ENCODE results near the gene SAMD14. TPM values are rescaled to one million over a fixed set of nuclear protein-coding genes. Genes with fewer than 3 reads are reported as not detected.

SAMD14 gene
- polyA plus RNA-seq, 1 donor: 5.7 TPM

DNA sequence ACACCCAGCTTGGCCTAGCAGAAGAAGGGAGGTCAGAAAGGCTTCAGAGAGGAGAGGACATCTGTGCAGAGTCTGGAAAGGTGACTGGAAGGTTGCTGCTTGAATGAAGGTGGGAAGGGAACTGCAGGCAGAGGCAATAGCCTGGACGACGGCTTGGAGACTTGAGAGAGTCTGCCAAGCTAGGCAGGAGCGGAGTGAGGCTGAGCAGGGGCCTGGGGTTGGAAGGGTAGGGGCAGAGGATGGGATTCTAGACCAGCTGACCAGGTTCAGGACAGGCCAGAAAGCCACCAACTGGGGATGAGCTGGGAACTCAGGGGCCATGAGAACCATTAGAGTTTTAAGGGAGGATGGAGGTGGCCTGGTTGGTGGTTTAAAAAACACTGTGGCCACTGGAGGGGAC lies 35.5 kb upstream of the SAMD14 start:
- Histone ChIP-seq H3K27ac (ENCODE audit: low read length) (no peak overlapping the region), H3K4me3 (ENCODE audit: low read length) (no peak overlapping the region), H3K27me3 (ENCODE audit: control insufficient read depth, insufficient read depth, low read length) (no peaks in the 10 kb centered on the region), H3K4me1 (ENCODE audit: control insufficient read depth, insufficient read depth, low read length) (peaks cover 6% of the 10 kb centered on the region), H3K36me3 (ENCODE audit: control insufficient read depth, insufficient read depth, low read length) (no peaks in the 10 kb centered on the region), H3K9me3 (ENCODE audit: control insufficient read depth, low read depth, low read length) (no peaks in the 10 kb centered on the region)
- DNase-seq: no peak
- WGBS (ENCODE audit: insufficient coverage, low lambda C conversion rate): no CpG with 5 or more reads among the region's 3 CpGs

DNA sequence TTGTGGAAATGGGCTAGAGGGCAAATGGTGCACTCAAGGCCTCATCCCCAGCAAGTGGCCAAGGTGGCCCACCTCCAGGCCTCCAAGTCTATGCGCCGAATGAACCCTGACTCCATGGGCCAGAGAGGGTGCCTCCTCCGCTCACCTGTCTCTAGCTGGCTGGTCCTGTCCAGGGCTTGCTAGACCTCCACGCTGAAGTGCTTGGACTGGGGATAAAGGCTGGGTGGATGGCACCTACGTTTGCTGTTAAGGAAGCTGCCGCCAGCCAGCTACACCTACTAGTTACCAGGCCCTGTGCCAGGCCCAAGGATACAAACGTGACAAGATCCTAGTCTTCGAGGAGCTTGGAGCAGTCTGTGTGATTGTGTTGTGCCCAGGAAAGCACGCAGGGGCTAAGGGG lies 35.1 kb upstream of the SAMD14 start:
- Histone ChIP-seq H3K36me3 (ENCODE audit: control insufficient read depth, insufficient read depth, low read length) (no peaks in the 10 kb centered on the region), H3K27me3 (ENCODE audit: control insufficient read depth, insufficient read depth, low read length) (no peaks in the 10 kb centered on the region), H3K4me3 (ENCODE audit: low read length) (no peak overlapping the region), H3K27ac (ENCODE audit: low read length) (no peak overlapping the region), H3K4me1 (ENCODE audit: control insufficient read depth, insufficient read depth, low read length) (peaks cover 6% of the 10 kb centered on the region), H3K9me3 (ENCODE audit: control insufficient read depth, low read depth, low read length) (no peaks in the 10 kb centered on the region)
- DNase-seq: no peak
- WGBS (ENCODE audit: insufficient coverage, low lambda C conversion rate): no CpG with 5 or more reads among the region's 9 CpGs

DNA sequence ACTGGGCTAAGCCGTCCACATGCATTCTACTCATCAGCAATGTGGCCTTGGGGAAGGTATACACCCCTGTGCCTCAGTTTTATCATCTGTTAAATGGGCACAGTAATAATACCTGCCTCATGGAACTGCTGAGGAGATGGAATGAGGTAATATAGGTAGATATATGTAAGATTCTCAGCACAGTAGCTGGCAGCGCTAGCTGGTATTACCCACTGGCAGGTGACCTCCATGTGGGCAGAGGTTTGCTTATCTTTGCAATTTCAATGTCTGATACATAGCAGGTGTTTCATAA lies 34.7 kb upstream of the SAMD14 start:
- Histone ChIP-seq H3K4me3 (ENCODE audit: low read length) (no peak overlapping the region), H3K27ac (ENCODE audit: low read length) (no peak overlapping the region), H3K4me1 (ENCODE audit: control insufficient read depth, insufficient read depth, low read length) (peaks cover 6% of the 10 kb centered on the region), H3K27me3 (ENCODE audit: control insufficient read depth, insufficient read depth, low read length) (no peaks in the 10 kb centered on the region), H3K9me3 (ENCODE audit: control insufficient read depth, low read depth, low read length) (no peaks in the 10 kb centered on the region), H3K36me3 (ENCODE audit: control insufficient read depth, insufficient read depth, low read length) (no peaks in the 10 kb centered on the region)
- no peak for DNase-seq
- WGBS (ENCODE audit: insufficient coverage, low lambda C conversion rate): no CpG with 5 or more reads among the region's 2 CpGs

DNA sequence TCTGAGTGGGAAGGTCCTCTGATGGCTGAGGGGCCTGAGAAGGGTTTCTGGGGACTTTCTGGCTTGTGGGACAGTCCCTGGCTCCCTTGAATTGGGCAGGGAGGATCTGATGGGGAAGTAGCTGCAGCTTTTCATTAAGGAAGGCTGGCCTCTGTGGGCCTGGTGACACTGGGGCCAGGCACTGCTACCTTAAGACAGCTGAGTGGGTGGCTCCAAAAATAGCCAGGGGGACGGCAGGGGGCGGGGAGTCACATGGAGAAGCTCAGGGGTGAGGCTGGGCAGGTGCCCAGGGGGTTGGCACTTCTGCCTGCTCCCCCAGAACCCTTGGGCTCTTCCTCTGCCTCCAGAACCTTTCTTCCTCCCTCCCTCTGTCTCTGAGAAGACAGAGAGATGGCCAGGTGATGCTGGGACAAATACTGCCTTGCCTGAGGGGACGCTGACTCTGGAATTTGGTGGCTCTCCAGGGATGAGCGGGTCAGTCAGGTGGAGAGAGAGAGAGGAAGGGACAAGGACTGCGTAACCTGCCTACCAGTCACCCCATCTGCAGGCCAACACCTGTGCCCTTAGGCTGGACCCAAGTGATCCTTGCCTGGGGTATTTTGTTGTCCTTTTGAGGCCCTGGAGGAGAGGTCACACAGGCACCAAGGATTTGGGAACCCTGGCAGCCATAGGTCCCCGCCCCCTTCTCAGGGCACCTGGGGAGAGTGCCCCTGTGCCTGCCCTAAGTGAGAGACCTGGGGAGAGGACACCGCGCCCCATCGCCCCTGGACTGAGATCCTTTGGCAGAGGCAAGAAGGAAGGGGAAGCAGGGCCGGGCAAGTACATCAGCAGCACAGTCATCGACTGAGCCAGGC lies 34.1 kb upstream of the SAMD14 start:
- WGBS (ENCODE audit: insufficient coverage, low lambda C conversion rate): no CpG with 5 or more reads among the region's 11 CpGs
- no peak overlapping the region for H3K4me3 ChIP-seq (ENCODE audit: low read length)
- no peak overlapping the region for H3K27ac ChIP-seq (ENCODE audit: low read length)
- peaks cover 6% of the 10 kb centered on the region for H3K4me1 ChIP-seq (ENCODE audit: control insufficient read depth, insufficient read depth, low read length)
- H3K27me3 ChIP-seq (ENCODE audit: control insufficient read depth, insufficient read depth, low read length): no peaks in the 10 kb centered on the region
- no peaks in the 10 kb centered on the region for H3K36me3 ChIP-seq (ENCODE audit: control insufficient read depth, insufficient read depth, low read length)
- no peaks in the 10 kb centered on the region for H3K9me3 ChIP-seq (ENCODE audit: control insufficient read depth, low read depth, low read length)
- no peak for DNase-seq

DNA sequence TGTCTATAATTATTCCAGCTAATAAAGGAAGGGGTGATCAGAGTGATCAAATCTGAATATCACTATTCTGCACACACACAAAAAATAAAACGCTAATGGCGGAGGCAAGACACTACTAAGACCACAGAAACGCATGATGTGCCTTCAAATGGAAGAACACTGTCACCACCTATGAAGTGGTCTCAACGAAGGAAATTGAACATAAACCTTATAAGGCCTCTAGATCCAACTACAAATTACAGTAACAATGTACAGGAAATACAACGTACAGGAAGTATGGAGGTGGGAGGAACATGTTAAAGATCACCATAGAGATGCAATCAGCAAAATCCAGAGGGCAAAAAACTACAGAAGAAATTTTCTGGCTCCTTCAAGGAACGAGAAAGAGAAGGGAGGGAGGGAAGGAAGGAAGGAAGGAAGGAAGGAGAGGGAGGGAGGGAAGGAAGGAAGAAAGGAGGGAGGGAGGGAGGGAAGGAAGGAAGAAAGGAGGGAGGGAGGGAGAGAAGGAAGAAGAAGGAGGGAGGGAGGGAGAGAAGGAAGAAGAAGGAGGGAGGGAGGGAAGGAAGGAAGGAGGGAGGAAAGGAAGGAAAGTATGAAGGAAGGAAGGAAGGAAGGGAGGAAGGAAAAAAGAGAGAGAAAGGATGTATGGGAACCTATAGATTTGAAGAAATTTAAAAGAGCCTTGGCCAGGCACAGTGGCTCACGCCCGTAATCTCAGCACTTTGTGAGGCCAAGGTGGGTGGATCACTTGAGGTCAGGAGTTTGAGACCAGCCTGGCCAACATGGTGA lies 32.7 kb upstream of the SAMD14 start:
- peaks cover 6% of the 10 kb centered on the region for H3K4me1 ChIP-seq (ENCODE audit: control insufficient read depth, insufficient read depth, low read length)
- H3K4me3 ChIP-seq (ENCODE audit: low read length): no peak overlapping the region
- WGBS (ENCODE audit: insufficient coverage, low lambda C conversion rate): 63% methylated on average over 2 of the region's 8 CpGs
- no peaks in the 10 kb centered on the region for H3K9me3 ChIP-seq (ENCODE audit: control insufficient read depth, low read depth, low read length)
- H3K36me3 ChIP-seq (ENCODE audit: control insufficient read depth, insufficient read depth, low read length): no peaks in the 10 kb centered on the region
- H3K27ac ChIP-seq (ENCODE audit: low read length): no peak overlapping the region
- no peaks in the 10 kb centered on the region for H3K27me3 ChIP-seq (ENCODE audit: control insufficient read depth, insufficient read depth, low read length)
- DNase-seq: no peak

DNA sequence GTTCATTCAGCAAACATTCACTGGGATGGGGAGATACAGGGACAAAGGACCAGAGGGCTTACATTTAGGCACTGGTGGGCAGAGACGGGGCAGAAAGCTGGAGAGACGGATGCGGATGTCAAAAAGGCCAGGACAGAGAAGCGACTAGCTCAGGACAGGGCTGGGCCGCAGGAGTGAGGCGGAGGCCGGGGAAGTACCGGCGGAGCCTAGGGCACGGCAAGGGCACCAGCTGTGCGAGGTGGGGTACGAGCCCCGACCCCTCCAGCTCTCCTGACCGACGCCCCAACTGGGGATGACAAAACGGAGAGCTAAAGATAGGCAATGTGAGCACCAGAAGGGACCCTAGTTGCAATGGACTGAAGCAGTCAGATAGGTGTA lies 31.9 kb upstream of the SAMD14 start:
- Histone ChIP-seq H3K27me3 (ENCODE audit: control insufficient read depth, insufficient read depth, low read length) (no peaks in the 10 kb centered on the region), H3K4me1 (ENCODE audit: control insufficient read depth, insufficient read depth, low read length) (peaks cover 6% of the 10 kb centered on the region), H3K9me3 (ENCODE audit: control insufficient read depth, low read depth, low read length) (no peaks in the 10 kb centered on the region), H3K36me3 (ENCODE audit: control insufficient read depth, insufficient read depth, low read length) (no peaks in the 10 kb centered on the region), H3K27ac (ENCODE audit: low read length) (peak overlapping the region; percentile 41), H3K4me3 (ENCODE audit: low read length) (no peak overlapping the region)
- no CpG with 5 or more reads among the region's 16 CpGs for WGBS (ENCODE audit: insufficient coverage, low lambda C conversion rate)
- no peak for DNase-seq

DNA sequence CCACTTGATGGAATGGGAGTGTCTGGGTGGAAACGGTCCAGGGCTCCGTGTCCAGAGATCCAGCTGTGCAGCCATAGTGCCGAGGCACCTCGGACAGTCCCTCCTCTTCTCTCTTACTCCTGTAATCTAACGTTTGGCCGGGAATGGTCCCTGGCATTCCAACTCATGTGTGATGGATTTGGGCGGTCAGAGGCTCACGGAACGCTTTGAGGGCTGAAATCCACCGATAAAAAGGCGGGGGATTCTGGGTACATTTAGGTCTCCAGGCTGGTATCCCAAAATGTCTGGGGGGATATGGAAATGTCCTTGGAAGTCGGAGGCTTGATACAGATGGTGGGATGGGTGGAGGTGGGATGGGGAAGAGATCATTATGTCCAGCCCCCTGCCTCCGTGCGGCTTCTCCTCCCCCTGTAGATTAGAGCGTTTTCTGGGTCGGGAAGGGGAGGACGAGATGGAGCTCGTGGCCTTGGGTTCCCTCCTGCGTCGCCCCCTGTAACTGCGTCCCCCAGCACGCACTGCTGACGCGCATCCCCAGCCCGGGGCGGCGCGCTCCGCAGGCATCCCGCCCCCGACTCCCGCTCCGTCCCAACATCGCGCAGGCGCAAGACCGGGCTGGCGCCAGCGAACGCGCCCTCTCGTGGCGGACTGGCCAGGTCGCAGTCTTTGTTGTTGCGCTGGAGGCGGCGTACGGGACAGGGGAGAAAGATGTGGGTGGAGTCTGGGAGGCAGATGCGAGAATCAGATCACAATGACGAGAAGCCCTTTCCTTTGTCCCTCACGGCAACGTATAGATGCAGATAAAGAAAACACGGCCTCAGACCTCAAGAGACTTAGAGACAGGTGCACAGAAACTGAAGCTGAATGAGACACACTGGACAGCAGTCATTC lies 31.3 kb upstream of the SAMD14 start:
- Histone ChIP-seq H3K27ac (ENCODE audit: low read length) (peak overlapping the region; percentile 58), H3K9me3 (ENCODE audit: control insufficient read depth, low read depth, low read length) (no peaks in the 10 kb centered on the region), H3K36me3 (ENCODE audit: control insufficient read depth, insufficient read depth, low read length) (no peaks in the 10 kb centered on the region), H3K4me1 (ENCODE audit: control insufficient read depth, insufficient read depth, low read length) (peaks cover 6% of the 10 kb centered on the region), H3K27me3 (ENCODE audit: control insufficient read depth, insufficient read depth, low read length) (no peaks in the 10 kb centered on the region), H3K4me3 (ENCODE audit: low read length) (peak overlapping the region; percentile 44)
- no CpG with 5 or more reads among the region's 53 CpGs for WGBS (ENCODE audit: insufficient coverage, low lambda C conversion rate)
- peak; percentile 88 to 91 for DNase-seq

DNA sequence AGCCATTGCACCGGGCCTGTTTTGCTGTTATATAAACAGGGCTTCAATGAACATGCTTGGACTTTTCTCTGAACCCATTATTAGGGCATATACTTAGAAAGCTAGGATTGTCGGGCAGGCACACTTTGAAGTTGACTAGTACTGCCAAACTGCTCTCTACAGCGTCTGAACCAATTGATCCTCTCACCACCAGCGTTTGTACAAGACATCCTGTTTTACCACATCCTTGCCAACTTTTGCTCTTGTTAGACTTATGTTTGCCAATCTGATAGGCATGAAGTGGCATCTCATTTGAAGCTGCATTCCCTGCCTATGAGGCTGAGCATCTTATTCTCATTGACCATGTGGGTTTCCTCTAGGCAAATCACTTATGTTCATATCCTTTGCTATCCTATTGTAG lies 27.9 kb upstream of the SAMD14 start:
- Histone ChIP-seq H3K9me3 (ENCODE audit: control insufficient read depth, low read depth, low read length) (no peaks in the 10 kb centered on the region), H3K27me3 (ENCODE audit: control insufficient read depth, insufficient read depth, low read length) (no peaks in the 10 kb centered on the region), H3K4me3 (ENCODE audit: low read length) (no peak overlapping the region), H3K27ac (ENCODE audit: low read length) (no peak overlapping the region), H3K4me1 (ENCODE audit: control insufficient read depth, insufficient read depth, low read length) (peaks cover 8% of the 10 kb centered on the region), H3K36me3 (ENCODE audit: control insufficient read depth, insufficient read depth, low read length) (no peaks in the 10 kb centered on the region)
- DNase-seq: no peak
- no CpG with 5 or more reads among the region's 4 CpGs for WGBS (ENCODE audit: insufficient coverage, low lambda C conversion rate)

DNA sequence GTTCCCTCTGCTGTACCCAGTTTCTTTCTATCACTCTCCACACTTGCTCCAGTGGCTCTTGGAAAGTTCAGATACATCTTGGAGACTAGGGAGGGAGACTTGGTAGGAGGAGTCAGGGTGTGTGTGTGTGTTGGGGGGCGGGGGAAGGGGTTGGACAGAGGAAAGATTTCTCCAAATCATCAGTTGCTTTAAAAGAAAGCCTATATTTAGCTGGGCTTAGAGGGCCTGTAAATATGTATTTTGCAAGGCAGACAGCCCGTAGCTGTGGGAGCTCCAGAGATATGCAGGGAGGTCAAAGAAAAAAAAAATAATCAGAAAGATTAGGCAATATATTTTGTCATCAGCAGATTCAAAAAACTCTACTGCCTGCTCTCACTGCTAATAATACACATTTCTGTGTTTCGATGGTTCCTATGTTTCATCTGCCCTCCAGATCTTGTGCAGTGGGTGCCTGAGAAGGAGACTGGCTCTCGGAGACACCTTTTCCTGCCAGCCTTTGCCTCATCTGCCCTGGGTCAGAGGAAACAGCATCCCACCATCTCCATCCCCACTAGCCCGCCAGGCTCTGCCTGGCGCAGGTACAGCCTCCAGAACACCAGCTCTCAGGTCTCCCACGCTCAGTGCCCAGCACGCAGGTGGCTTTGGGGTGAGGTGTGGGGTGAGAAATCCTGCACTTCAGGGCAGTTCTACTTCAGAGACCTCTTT lies 25.3 kb upstream of the SAMD14 start:
- Histone ChIP-seq H3K27me3 (ENCODE audit: control insufficient read depth, insufficient read depth, low read length) (no peaks in the 10 kb centered on the region), H3K36me3 (ENCODE audit: control insufficient read depth, insufficient read depth, low read length) (no peaks in the 10 kb centered on the region), H3K9me3 (ENCODE audit: control insufficient read depth, low read depth, low read length) (no peaks in the 10 kb centered on the region), H3K4me1 (ENCODE audit: control insufficient read depth, insufficient read depth, low read length) (peaks cover 13% of the 10 kb centered on the region), H3K27ac (ENCODE audit: low read length) (no peak overlapping the region), H3K4me3 (ENCODE audit: low read length) (no peak overlapping the region)
- DNase-seq: no peak
- 80% methylated on average over 1 of the region's 8 CpGs for WGBS (ENCODE audit: insufficient coverage, low lambda C conversion rate)

DNA sequence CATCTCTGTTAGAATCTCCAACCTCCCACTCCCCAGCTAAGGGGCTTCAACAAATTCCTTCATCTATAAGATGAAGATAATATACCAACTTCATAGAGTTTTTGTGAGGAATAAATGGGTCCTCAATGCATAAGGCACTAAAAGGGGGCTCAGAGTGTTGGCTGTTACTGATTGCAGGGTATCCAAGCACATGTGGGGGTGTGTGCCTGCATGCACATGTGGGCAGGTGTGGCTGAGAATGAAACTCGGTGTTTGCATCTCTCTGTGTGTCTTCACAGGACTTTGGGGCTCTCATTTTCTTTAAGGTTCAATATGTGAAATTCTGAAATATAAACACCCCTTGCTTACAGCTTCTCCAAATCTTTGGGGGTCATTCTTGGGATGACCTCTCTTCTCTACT lies 24.6 kb upstream of the SAMD14 start:
- Histone ChIP-seq H3K36me3 (ENCODE audit: control insufficient read depth, insufficient read depth, low read length) (no peaks in the 10 kb centered on the region), H3K4me1 (ENCODE audit: control insufficient read depth, insufficient read depth, low read length) (peaks cover 13% of the 10 kb centered on the region), H3K27me3 (ENCODE audit: control insufficient read depth, insufficient read depth, low read length) (no peaks in the 10 kb centered on the region), H3K27ac (ENCODE audit: low read length) (no peak overlapping the region), H3K9me3 (ENCODE audit: control insufficient read depth, low read depth, low read length) (no peaks in the 10 kb centered on the region), H3K4me3 (ENCODE audit: low read length) (no peak overlapping the region)
- no peak for DNase-seq
- WGBS (ENCODE audit: insufficient coverage, low lambda C conversion rate): no CpG with 5 or more reads among the region's 1 CpG

All from large intestine (tissue), 3 donors.